GM19463 (cell line): Measurements from ENCODE around the gene HIGD1A.

Experiments
- ATAC-seq: cut with Tn5 transposase; IDR thresholded peaks from one replicate; pipeline ENCODE4 v1.9.1; 2021; ENCODE audit warnings: mild to moderate bottlenecking, moderate library complexity; ENCODE audit not compliant: unreplicated experiment

HIGD1A gene

DNA sequence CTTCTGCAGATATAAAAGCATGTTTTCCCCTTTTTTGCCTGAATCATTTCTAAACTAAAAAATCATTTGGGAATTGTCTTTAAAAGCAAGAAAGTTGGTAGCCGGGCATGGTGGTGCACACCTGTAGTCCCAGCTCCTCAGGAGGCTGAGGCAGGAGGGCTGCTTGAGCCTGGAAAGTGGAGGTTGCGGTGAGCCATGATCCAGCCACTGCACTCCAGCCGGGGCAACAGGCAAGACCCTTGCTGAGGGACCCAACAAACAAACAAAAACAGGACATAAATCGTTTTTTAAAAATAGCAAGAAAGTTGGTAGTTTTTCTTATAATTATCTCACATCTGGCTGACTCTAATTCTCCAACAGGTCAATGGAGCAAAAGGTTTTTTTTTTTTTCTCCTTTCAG is 2.5 kb downstream of the HIGD1A start:
- no peak for ATAC-seq

DNA sequence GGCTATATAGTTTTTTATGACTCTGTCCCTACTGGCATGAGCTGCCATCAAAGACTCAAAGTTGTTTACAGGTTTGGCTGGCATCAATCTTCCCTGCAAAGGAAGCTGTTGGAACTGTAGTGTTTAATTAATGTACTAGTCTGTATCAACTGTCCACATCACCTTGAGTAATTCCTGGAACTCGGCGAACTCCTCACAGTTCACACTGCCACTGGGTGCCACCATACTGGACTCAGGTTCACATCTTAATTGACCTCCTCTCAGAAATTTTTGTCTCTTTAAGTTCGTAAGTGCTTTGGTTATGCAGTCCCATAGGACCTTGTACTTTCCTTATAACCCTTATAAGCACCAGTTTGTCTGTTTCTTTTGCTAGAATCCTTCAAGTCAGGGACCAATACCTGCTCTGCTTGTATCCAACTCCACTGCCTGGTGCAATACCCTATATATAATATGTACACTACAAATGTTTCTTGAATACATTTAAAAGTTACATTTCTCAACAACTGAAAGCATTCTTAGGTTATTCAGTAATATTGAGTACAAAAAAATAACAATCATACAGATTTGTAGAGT is 3.2 kb downstream of the HIGD1A start:
- no peak for ATAC-seq

DNA sequence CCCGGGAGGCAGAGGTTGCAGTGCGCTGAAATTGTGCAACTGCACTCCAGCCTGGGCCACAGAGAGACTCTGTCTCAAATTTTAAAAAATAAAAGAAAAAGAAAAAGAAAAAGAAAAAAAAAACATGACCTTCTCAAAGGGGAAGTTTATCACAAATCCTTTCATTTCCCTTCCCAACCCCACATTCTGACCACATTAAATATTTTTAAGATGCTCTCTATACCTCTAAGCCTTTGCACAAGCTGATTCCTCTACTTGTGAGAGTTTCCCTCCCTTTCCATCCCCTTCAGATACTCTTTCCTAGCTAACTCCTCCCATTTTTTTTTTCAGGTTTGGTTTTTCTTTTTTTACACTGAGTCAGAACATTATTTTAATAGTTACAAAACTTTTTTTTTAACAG is 4.0 kb downstream of the HIGD1A start:
- no peak for ATAC-seq

DNA sequence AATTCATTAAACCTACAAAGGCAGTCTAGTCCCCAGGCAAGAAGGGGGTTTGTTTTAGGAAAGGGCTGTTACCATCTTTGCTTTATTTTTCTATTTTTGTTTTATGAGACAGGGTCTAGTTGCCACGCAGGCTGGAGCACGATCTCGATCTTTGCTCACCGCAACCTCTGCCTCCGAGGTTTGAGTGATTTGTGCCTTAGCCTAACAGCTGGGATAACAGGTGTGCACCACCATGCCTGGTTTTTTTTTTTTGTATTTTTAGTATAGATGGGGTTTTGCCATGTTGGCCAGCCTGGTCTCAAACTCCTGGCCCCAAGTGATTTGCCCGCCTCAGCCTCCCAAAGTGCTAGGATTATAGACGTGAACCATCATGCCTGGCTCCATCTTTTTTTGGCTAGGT is 4.9 kb downstream of the HIGD1A start:
- no peak for ATAC-seq

DNA sequence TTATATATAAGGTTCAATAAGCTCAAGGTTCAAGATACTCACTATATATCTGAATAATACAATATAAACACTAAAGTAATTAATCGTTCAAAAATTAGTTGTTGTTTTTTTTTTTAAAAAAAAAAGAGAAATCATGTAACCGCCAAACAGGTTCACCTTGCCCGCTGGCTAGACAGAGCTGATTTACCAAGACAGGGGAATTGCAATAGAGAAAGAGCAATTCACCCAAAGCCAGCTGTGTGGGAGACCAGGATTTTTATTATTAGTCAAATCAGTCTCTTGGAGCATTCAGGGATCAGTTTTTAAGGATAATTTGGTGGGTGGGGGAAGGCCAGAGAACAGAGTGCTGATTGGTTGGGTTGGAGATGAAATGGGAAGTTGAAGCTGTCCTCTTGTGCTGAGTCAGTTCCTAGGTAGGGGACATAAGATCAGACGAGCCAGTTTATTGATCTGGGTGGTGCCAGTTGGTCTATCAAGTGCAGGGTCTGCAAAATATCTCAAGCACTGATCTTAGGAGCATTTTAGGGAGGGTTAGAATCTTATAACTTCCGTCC is 7.9 kb downstream of the HIGD1A start:
- no peak for ATAC-seq

DNA sequence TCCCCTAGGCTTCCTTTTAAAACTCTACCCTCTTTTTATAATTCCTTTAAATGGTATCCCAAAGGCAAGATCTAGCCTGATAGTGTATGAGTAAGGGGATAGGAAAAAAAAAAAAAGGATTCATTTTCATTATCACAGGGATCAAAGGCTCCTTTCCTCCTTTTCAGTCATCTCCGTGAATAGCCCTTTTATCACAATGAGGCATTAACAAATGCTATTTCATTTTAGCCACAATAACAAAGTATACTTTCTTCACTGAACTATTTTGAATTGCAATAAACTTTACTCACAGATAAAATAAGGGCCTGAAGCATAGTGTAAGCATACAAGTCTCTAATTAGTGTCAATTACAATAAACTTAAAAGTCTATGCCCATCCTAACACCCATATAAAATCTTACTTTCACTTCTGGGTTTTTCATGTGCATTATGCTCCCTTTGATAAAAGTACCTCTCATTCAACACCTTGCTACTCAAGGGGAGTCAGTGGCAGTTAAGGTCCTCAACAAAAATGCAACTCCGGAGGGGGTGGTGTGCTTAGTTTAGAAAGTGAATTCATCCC is 8.6 kb downstream of the HIGD1A start:
- ATAC-seq: no peak

DNA sequence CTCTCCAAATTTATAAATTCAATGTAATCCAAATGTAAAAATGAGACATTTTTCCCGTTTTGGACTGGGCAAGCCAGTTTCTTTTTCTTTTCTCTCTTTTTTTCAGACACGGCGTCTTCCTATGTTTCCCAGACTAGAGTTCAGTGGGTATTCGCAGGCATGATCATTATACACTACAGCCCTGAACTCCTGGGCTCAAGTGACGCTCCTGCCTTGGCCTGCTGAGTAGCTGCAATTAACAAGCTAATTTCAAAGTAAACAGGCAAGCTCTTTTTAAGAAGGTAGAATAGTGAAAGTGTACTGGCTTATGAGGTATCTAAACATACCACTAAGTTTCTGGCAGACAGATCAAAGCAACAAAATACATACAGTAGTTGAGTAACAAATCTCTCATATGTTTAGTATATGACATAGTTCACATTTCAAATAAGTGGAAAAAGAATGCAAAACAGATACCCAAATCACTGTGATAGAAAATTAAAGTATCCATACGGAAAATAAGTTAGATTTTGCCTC is 13.5 kb downstream of the HIGD1A start:
- no peak for ATAC-seq

DNA sequence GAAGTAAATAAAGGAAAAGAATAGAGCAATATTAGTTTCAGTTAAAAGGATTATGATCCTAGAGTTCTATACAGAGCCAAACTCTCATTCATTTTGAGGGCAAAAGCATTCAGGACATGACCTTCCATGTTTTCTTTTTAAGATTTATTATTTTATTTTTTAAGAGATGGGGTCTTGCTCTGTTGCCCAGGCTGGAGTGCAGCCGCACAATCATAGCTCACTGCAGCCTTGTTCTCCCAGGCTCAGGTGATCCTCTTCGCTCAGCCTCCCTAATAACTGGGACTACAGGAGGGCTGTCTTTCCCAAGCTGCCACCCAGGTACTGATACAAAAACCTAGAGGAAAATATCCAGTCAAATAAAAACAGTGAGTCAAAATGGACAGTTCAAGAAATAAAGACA is 17.7 kb downstream of the HIGD1A start:
- ATAC-seq: no peak

DNA sequence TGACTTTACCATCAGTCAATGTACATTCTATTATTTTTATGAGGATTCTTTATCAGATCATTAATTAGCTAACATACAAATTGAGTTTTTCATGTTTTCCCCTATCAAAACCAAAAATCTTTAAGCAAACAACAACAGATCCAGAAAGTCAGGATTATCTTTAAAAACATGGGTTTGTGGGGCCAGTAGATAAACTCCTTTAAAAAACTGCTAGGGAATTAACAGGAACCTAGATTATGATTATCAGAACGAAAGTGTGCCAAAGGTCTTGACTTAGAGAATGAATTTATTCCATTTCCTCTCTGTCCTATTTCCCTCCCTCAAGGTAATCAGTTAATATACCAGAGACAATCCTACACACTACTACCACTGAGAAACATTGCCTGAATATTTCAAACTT is 18.1 kb downstream of the HIGD1A start:
- ATAC-seq: no peak

DNA sequence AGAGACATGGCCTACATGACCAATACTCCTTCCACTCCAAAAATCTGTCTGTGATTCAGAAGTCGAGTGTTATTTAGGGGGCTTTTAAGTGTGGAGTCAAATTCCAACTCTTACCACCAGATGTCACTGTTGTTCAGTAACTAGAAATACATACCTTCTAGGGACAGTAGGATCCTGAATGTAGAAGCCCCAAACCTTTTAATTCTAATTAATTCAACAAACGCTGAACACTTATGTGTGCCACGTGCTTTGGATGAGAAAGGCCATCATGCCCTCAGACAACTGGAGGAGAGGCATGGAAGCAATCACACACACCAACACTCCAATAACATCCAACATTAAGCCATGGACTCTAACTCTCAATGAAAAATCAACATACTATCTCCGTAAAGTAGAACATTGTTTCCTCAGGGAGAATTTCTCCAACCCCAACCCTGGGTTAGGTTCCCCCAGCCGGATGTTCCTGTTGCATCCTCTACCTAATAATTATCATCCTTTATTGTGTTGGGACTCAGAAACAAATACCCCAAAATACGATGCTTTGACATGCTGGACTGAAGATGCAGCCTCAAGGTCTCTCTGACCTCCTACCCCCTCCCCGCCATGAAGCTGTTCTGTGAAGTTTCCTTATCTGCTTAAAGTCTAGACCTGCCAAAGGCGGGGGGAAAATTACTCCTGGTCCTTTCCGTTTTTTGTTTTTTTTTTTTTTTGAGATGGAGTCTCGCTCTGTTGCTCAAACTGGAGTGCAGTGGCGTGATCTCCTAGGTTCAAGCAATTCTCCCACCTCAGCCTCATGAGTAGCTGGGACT is 23.2 kb downstream of the HIGD1A start:
- ATAC-seq: no peak

DNA sequence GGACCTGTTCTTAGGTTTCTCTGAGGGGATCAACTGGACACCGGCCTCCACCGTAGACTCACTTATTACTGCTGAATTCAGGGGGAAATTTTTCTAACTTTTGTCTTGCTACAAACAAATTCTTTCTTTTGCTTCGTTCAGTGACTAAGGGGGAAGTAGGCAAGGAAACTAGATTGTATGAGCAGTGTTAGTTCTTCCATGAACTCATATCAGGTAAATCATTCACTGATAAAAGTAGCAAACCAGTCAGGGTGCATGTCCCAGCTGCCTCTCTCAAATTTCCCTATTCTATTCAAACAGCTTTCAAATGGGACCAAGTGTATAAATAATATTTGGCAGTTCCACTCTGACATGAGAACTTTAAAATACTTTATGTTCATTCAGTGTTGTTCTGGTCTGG is 23.9 kb downstream of the HIGD1A start:
- no peak for ATAC-seq

DNA sequence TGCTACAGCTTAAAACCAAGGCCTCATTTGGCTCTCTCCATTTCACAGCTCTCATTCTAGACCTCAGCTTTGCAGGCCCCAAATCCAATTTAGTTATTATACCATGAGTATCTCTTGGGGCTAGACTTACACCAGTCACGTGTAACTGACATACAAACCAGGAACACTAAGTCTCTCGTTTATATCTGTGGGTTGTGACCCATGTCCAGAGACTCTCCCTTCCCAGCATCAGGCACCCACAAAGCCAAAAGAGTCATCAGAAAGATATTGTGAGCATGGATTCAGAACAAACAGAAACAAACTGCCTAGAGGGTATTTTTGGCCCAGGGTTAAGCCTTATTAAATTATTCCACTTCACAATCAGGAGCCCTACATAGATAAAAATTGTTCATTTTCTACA is 25.6 kb downstream of the HIGD1A start:
- no peak for ATAC-seq

DNA sequence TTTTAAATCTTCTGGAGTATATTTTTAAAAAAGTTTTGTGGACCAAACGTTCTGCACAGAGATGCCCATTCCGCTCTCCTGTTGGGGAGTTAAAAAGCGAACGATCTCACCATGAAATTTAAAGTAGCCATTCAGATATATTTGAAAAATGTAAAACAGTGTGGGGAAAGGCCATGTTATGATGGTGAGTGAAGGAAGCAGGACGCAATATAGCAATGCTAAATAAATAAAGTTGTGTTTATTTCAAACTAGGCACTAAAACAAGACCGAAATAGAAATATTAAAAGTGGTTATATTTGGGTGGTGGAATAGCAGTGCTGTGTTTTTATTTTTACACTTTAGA is 30.9 kb downstream of the HIGD1A start:
- peak; percentile 6 for ATAC-seq

DNA sequence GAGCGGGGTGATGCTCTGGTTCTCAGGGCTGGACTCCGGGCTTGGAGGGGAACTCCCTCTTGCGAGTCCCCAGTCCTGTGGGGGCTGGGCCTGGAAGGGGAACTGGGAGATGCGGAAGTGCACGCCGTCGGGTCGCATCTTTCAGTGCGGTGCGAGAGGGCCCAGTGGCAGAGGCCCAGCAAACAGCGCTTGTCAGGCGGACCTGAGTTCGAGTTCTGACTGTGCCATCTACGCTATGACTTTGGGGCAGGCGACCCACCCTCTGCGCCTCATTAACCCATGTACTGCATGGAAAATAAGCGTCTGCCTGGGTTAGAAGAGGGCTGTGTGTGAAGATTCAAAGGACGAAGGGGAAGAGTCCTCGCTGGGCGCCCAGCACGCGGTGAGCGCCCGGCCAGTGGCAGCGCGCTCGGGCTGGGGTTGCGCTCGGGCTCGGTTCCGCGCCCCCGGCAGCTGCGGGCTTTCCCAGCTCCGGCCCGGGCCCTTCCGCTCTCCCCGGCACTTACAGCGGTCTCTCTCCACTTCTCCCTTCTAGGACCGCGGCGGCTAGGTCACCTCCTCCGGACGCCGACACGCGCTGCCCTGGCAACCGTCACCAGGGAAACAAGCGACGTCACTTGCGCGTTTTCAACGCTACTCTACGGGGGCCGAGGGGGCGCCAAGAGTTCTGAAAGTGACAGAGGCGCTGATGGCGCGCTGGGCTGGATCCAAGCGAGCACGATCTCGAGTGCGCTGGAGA is 31.5 kb downstream of the HIGD1A start, which contains the start of gene CCDC13:
Gene CCDC13 (minus strand): TSS at position 584 of the 739 bp plus-strand sequence. CDS start 14,908 bp downstream, outside the sequence.
- ATAC-seq: peak; percentile 98

DNA sequence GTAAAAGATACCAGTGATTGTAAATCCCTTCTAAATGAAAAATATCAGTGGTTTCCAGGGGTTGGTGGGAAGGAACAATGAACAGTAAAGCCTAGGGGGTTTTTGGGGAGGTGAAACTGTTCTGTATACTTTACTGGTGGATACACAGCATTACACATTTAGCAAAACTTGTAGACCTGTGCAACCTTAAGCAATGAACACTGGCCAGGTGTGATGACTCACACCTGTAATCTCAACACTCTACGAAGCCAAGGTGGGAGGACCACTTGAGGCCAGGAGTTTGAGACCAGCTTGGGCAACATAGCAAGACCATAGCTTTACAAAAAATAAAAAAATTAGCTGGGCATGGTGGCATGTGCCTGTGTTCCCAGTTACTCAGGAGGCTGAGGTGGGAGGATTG is 33.0 kb downstream of the HIGD1A start:
- no peak for ATAC-seq

DNA sequence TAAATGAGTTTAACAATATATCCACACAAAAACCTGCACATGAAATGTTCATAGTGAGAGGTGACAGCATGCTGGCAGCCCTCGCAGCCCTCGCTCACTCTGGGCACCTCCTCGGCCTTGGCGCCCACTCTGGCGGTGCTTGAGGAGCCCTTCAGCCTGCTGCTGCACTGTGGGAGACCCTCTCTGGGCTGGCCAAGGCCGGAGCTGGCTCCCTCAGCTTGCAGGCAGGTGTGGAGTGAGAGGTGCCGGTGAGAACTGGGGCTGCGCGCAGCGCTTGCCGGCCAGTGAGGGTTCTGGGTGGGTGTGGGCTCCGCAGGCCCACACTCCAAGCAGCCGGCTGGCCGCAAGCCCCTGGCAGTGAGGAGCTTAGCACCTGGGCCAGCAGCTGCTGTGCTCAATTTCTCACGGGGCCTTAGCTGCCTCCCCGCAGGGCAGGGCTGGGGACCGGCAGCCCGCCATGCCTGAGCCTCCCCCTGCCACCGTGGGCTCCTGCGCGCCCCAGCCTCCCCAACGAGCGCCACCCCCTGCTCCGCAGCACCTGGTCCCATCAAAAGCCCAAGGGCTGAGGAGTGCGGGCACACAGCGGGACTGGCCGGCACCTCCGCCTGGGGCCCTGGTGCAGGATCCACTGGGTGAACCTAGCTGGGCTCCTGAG is 34.7 kb downstream of the HIGD1A start:
- no peak for ATAC-seq

DNA sequence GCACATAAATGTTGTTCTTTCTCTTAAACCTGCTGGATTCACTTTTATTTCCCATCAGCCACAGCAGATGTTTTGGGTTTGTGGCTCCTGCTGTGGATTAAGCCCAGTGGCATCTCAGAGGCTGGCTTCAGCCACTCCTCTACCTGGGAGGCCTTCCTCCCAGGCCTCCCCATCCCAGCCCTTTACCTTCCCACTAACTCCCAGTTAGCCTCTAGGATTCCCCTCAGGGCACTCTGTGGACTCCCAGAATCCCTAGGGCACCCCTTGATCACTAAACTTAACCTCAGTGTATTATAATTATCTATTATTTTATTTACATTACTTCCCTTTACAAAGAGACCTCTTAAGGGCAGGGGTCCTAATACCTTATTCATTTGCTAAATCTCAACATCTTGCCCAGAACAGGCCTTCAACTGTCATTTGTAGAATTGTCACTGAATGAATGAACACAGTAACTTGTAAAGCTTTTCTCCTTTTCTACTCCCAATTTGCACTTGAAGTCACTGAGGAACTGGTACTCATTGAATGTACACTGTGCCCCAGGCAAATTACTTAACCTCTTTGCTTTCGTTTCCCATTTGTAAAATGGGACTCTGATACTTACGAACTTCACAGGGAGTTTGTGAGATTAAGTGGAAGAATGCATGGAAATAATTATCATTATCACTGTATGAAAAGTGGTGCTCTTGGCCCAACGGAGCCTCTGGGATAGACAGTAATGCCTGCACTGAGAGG is 39.6 kb downstream of the HIGD1A start:
- ATAC-seq: no peak

DNA sequence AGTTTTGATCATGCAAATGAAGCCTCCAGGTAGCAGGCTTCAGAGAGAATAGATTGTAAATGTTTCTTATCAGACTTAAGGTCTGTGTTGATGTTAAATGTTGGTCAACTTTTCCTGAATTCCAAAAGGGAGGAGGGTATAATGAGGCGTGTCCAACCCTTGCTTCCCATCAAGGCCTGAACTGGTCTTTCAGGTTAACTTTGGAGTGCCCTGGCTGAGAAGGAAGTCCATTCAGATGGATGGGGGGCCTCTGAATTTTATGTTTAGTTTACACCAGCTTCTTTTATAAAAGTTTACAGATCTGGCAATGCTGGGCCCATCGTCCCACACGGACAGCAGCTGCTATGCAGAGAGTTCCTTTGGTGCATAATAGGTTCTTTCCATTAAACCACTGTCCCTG is 40.2 kb downstream of the HIGD1A start:
- ATAC-seq: no peak

DNA sequence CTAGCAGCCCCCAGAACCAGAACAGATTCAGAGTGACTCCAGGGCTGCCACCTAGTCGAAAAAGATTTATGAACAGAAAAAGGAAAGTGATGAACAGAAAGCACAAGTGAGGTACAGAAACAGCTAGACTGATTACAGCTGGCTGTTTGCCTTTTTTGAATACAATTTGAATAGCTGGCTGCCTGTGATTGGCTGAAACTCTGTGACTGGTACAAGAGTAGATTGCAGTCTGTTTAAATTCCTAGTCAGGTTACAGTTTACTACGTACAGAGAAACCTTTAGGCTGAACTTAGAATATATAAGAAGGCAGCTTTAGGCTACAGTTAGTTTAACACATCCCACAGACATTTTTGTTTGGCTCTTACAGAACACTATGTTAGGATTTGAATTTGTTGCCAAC is 41.3 kb downstream of the HIGD1A start:
- ATAC-seq: peak; percentile 41
